GM08714 (cell line): ENCODE results near the gene FBXW7.

Experiments
- H3K4me3 ChIP-seq: fragments of 200-500 bp; sonication (Bioruptor generic); 2 replicates; pipeline ENCODE4 v1.5.1; 2014; ENCODE audit warnings: mild to moderate bottlenecking, low read length, inconsistent platforms
- ZNF274 ChIP-seq: IDR thresholded peaks from 2 replicates; pipeline ENCODE4 v1.6.1; 2012; ENCODE audit warnings: mild to moderate bottlenecking, low read depth, low read length

Gene FBXW7

DNA sequence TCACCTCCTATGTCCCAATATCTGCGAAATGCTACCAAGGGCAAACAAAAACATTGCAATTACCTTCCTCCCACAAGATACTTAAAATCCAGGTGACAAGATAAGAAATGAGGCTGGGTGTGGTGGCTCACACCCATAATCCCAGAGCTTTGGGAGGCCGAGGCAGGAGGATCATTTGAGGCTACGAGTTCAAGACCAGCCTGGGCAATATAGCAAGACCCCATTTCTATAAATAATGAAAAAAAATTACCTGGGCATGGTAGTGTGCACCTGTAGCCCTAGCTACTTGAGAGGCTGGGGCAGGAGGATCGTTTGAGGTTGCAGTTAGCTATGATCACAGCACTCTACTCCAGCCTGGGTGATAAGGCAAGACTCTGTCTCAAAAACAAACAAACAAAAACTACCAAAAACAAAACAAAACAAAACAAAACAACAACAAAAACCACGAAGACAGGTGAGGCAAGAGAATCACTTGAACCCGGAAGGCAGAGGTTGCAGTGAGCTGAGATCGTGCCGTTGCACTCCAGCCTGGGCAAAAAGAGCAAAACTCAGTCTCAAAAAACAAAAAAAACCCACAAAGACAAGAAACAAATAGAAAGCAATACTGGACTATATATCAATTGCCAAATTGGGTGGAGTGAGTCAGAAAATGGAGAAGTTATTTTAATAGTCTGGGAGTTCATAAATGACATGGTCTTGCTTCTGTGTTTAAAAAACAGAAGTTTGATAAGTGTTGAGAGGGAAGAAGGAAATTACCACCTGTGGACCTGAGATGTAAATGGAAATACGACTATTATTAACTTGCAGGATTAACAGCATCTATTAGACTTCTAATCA is 176.5 kb downstream of the FBXW7 start:
- H3K4me3 ChIP-seq, result no peak overlapping the region
- no peak for TF ChIP-seq ZNF274

DNA sequence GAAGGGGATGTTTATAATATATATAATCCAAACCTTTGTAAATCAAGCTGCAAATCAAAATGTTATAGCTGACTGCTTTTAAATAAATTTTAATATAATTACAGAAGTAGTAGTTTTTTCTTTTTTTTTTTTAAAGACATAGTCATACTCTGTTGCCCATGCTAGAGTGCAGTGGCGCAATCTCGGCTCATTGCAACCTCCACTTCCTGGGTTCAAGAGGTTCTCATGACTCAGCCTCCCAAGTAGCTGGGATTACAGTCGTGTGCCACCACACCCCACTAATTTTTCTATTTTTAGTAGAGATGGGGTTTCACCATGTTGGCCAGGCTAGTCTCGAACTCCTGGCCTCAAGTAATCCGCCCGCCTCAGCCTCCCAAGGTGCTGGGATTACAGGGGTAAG is 178.7 kb downstream of the FBXW7 start:
- no peak for TF ChIP-seq ZNF274

DNA sequence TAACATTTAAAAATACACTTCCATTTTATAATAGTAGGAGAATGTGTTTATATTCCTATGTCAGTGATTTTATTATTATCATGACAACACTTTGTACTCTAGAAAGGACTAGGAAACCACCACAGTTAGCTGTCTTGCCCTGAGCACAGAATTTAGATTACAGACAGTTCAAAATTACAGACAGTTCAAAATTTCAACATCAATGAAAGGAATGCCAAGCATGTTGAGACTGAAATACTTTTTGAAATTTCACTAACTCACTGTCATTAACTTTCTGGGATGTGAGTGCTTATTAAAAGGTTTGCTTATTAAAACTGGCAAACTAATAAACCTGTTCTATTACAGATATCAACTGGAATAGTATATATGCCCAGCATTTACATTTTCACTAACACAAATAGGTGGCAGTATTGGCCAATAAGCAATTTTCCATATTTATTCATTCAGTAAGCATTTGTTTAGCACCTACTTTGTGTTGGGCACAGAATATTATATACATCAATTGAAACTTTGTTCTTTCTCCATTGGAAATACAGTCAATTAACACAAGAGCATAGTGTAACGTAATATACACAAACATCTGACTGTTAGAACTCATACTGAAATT is 179.4 kb downstream of the FBXW7 start:
- TF ChIP-seq ZNF274, result no peak
- H3K4me3 ChIP-seq, result no peak overlapping the region

More for the DNA sequence above, 178.7 kb downstream of the FBXW7 start:
- no peak overlapping the region for H3K4me3 ChIP-seq

DNA sequence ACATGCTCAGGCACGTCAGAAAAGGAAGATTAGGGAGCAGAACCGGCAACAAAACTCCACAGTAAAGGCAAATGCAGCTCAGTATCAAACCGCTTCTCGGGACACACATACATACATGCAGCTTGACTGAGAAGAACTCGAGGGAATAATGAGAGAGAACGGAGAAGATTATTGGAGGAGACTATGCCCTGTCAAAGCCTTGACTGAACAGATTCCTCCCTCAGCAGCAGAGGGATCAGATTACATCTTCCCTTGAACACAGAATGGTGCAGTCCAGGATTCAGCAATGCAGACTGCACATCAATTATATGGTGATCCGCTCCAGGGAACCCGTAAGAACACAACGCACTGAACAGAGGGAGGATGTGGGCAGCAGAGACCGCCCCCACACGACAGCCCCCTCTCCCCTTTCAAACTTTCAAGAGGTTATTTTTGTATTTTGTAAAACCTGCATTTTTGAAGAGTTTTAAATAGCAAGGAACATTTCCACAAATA is 183.2 kb downstream of the FBXW7 start:
- peak overlapping the region; percentile 76 for H3K4me3 ChIP-seq
- no peak for TF ChIP-seq ZNF274

DNA sequence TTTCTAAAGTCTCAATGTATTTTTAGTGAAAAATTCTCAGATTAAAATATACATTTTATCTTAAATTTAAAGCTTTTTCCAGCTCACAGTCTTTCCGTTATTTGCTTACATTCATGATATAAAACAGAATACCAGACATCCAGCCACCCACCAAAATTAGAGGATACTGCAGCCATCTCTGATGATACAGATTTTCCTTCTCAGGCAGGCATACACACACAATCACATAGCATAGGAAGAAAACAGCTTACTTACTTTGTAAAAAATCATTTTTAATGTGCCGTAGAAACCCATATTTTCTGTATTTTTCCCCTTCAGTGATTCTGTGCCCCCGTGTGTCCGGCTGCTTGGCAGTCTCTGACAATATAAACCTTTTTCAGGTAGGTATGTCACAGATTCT is 183.7 kb downstream of the FBXW7 start:
- no peak for TF ChIP-seq ZNF274
- peak overlapping the region; percentile 76 for H3K4me3 ChIP-seq

DNA sequence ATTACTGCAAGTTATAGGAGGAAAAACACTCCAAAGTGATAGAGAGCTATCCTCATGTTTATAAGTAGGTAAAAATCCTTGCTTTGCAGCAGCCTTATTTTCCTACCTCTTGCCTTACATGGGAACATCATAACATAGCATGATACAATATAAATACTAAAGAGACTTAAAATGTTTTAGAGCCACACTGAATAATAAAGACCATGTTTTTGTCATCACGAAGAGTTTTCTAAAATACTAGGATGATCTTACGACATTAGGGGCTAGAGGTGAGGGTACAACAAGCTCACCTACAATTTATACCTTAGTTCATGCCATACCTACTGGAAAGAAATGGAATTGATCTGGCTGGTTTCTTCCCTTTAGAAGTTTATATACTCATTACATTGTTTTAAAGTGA is 184.8 kb downstream of the FBXW7 start:
- no peak for TF ChIP-seq ZNF274
- peak overlapping the region; percentile 76; the same call in 1 of the 2 replicates for H3K4me3 ChIP-seq

DNA sequence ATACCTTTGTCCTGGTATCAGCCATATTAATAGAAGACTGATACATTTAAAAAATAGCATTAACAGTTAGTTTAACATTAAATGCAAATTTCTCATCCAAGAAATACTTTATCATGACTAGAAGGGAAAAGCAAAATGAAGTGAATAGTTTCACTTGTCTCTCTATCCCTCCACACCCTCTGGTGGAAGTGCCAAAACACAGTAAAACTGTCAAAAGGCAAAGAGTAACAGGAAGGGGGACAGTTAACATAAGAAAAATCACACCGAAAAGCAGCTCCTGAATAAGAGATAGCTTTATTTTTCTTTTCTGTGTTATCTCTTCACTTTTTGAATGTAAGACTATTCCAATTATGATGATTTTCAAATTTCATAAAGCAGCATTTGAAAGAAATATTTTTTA is 187.2 kb downstream of the FBXW7 start:
- no peak overlapping the region; the same call in 1 of the 2 replicates for H3K4me3 ChIP-seq
- no peak for TF ChIP-seq ZNF274

DNA sequence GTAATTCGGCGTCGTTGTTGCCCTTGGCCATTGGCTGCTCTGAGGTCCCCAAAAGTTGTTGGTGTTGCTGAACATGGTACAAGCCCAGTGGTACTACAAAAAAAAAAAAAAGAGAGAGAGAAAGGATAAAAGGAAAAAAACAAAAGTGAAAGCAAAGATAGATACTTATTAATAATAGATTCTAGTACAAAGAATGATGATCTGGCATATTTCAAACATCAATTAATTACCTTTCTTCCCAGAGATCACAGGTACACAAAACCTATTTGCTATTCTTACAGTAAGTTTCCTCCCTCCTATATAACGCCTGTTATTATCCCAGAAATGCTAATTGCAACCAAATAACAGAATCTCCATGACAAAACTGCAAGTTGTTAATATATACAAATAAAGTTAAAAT is 188.9 kb downstream of the FBXW7 start:
- no peak overlapping the region for H3K4me3 ChIP-seq
- TF ChIP-seq ZNF274, result no peak

DNA sequence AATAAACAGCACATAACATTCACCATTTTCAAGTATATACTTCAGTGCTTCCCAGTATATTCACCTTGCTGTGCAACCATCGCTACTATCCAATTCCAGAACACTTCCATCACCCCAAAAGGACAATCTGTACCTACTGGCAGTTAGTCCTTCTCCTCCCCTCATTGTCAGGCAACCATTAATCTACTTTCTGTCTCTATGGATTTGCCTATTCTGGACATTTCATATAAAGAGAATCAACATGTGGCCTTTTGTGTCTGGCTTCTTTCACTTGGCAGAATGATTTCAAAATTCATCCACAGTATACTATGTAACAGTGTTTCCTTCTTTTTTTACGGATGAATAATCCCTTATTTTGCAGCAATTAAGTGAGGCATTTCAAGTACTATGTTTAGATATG is 189.4 kb downstream of the FBXW7 start:
- no peak overlapping the region for H3K4me3 ChIP-seq
- TF ChIP-seq ZNF274, result no peak

DNA sequence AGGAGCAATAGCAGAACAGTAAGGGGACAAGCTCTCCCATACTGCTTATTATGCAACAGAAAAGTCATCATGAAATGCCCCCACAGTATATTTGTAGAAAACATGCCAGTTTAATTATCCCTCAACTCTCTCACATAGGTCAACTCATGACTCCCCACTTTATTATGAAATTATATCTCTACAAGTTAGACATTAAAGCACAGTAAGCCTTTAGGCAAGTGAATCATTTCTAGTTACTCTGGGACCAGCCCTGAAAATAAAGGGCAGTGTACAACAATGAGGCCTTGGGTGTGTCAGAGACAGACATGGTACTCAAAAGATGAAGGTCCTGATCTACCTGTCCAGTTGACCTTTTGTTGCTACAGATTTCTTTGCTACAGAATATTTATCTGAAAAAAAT is 191.9 kb downstream of the FBXW7 start:
- TF ChIP-seq ZNF274, result no peak

DNA sequence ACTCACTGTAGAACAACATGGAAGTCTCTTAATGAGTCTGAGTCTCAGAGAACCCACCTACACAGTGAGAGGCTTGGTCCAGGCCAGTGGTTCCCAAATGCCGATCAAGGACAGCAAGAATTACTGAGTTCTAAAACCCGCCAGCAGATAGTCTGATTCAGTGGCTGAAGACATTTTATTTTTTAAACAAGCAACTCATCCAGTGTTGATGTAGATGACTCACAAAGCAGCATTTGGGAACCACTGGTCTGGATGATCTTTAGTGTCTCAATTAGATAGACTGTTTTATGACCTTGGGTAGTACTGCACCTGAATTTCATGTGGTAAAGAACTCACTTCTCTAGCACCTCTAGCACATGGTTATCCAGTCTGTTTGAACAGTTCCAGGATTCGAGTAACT is 193.6 kb downstream of the FBXW7 start:
- no peak for TF ChIP-seq ZNF274
- H3K4me3 ChIP-seq, result no peak overlapping the region

More for the DNA sequence above, 191.9 kb downstream of the FBXW7 start:
- H3K4me3 ChIP-seq, result no peak overlapping the region

DNA sequence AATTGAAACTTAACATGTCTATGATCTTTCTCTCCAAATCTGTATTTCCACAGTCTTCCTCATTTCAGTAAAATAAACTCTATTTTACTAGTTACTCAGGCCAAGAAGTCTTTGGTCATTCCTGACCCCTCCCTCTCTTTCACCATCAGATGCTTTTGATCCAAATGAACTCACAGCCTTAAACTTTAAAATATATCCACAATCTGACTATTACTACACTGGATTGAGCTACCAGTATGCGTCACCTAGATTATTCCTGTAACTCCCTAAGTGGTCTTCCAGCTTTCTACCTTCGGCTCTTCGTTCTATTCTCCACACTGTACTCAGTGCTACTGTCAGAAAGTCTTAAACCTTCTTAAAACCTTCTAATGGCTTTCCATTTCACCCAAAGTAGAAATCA is 195.1 kb downstream of the FBXW7 start:
- TF ChIP-seq ZNF274, result no peak
- no peak overlapping the region for H3K4me3 ChIP-seq

DNA sequence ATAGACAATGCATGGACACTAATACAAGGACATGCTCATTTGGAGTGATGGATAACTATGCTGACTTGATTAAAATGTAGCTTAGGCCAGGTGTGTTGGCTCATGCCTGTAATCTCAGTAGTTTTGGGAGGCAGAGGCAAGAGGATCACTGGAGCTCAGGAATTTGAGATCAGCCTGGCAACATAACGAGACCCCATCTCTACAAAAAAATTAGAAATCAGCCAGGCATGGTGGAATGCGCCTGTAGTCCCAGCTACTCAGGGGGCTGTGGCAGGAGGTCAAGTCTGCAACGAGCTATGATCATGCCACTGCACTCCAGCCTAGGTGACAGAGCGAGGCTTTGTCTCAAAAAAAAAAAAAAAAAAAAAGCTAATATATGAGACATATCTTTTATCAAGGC is 196.3 kb downstream of the FBXW7 start:
- TF ChIP-seq ZNF274, result no peak
- H3K4me3 ChIP-seq, result no peak overlapping the region

DNA sequence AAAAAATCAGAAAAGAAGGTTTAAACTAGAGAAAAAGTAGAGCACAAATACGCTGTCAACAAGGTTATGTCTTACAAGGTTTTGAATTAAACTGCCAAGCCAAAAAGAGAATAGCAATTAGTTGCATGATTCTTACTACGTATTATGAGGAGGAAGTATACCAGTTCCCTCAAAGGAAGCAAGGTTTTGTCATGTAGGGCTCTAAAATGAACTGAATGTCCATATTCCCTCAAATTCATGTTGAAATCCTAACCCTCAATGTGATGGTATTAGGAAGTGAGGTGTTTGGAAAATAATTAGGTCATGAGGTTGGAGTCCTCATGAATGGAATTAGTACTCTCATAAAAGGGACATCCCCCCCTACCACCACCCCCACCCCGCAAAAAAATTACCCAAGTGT is 201.0 kb downstream of the FBXW7 start:
- no peak for TF ChIP-seq ZNF274
- H3K4me3 ChIP-seq, result no peak overlapping the region

DNA sequence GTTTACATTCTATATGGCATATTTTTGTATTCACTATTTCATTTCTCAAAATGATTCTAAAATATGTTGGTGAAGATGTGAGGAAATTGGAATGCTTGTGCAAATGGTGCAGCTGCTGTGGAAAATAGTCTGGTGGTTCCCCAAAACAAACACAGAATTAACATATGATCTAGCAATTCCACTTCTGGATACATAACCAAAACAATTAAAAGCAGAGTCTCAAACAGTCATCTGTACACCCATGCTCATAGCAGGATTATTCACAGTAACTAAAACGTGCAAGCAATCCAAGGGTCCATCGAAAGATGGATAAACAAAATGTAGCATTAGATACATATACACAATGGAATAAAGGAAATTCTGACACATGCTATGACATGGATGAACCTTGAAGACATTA is 204.8 kb downstream of the FBXW7 start:
- TF ChIP-seq ZNF274, result no peak

More for the DNA sequence above, 204.8 kb downstream of the FBXW7 start:
- no peak overlapping the region for H3K4me3 ChIP-seq
